Left lung (tissue), 10 donors: ENCODE measurements around the gene TEX19. TPM values are rescaled to one million over a fixed set of nuclear protein-coding genes. Genes with fewer than 3 reads are reported as not detected.
A peak's percentile ranks its signal among the peaks of the same experiment; 100 is the strongest.

Experiments
- ATAC-seq: fragments of 200-7000 bp; cut with Tn5 transposase; one replicate; pipeline ENCODE4 v1.9.1; 2020; ENCODE audit warnings: moderate library complexity
- DNase-seq, 4 donors: peaks; one replicate each; pipeline ENCODE4 v3.0.0-alpha.2; 2013 to 2020
- H3K27ac ChIP-seq, 2 donors: fragments of 200-600 bp; sonication (generic) in 1 of 2; one replicate each; pipeline versions ENCODE4 v1.5.0 to v1.8.0; 2020 to 2021
- H3K27me3 ChIP-seq, 2 donors: fragments of 200-600 bp; sonication (generic) in 1 of 2; one replicate each; pipeline versions ENCODE4 v1.5.0 to v1.8.0; 2020 to 2021
- H3K36me3 ChIP-seq, 2 donors: fragments of 200-600 bp; sonication (generic) in 1 of 2; one replicate each; pipeline versions ENCODE4 v1.5.0 to v1.8.0; 2020 to 2021
- H3K4me1 ChIP-seq, 2 donors: fragments of 200-600 bp; one replicate each; pipeline ENCODE4 v1.8.0; 2021
- H3K4me3 ChIP-seq, 2 donors: fragments of 200-600 bp; sonication (generic) in 1 of 2; one replicate each; pipeline versions ENCODE4 v1.5.0 to v1.8.0; 2020 to 2021; ENCODE audit warnings: mild to moderate bottlenecking in 1 of 2
- H3K9me3 ChIP-seq, 2 donors: fragments of 200-600 bp; sonication (generic) in 1 of 2; one replicate each; pipeline versions ENCODE4 v1.5.0 to v1.8.0; 2020 to 2021
- CTCF ChIP-seq, 2 donors: fragments of 200-600 bp; sonication (generic) in 1 of 2; IDR thresholded peaks; one replicate each; pipeline versions ENCODE4 v1.5.0 to v1.8.0; 2021; ENCODE audit warnings: antibody characterized with exemption in 2 of 2
- intact Hi-C, 2 donors: fragments of 100-400 bp; cut with DNase I; formaldehyde crosslinking; loops; one replicate each; pipeline versions ENCODE4 v1.11.2 to v1.14.2; 2022
- polyA plus RNA-seq, 6 donors: library from polyadenylated mRNA; unstranded; fragments of 120-200 nt; gene quantifications; one replicate each; pipeline ENCODE4 v1.2.1, GENCODE V29; 2013; ENCODE audit not compliant: insufficient read length in 6 of 6
- total RNA-seq, 2 donors: library from RNA; stranded (reverse); fragmentation: NEBNext Ultra II Directional; extraction: Animal tissue kit (Norgen Biotek cat#: 25700); gene quantifications; one replicate each; pipeline ENCODE4 v1.2.1, GENCODE V29; 2021
- donor health status: DM: no; HTN: yes; CAD: no.
- donor health status: DM: no; HTN: no; CAD: no.

TEX19 gene
- total and polyA plus RNA-seq, 8 donors = 0.07 TPM; not detected in 7

DNA sequence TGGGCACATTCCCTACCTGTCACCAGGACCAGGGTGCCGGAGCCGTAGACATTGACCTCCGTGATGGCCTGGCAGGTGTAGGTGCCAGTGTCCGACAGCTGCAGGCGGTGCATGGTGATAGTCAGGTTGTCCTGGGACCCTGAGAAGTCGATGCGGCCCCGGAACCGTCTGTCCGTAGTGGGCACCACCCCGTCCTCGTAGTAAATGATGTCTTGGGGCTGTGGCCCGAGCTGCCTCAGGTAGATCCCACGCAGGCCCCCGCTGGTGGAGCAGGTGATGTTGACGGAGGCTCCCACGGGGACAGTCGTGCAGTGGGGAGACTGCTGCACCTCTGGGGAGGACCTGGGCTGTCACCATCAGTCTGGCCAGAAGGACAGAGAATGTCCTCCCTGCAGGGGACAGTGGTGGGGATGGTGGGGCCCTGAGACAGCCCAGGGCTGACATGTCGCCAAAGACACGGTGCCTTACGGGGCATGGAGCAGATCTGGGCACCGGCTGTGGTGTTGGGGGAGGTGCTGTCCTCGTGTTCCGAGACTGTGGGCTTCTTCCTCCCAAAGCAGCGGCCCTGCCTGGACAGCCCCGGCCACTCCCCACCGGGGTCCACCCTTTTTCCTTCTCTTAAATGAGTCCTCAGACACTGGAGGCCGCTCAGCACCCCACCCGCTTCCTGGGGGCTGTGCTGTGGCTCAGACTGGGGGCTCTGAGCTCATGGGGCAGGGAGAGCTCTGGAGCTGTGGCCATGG, 42.2 kb upstream of the TEX19 start:
- ATAC-seq (no peak), DNase-seq (no peak)
- H3K9me3 ChIP-seq = no peaks in the 10 kb centered on the region
- TF ChIP-seq CTCF (IDR thresholded peaks at IDR 0.05) = no peak
- peak overlapping the region in 1 of 2 donors; percentile 27 for H3K4me3 ChIP-seq
- H3K36me3 ChIP-seq = peaks cover 0 to 1% of the 10 kb centered on the region in 2 donors
- H3K27ac ChIP-seq = no peak overlapping the region
- peaks cover 0 to 35% of the 10 kb centered on the region in 2 donors for H3K4me1 ChIP-seq
- H3K27me3 ChIP-seq = peaks cover 22 to 68% of the 10 kb centered on the region in 2 donors
- intact Hi-C loops = no loop called here

GRCh38 chr17:82317394-82318168, 41.5 kb upstream of the TEX19 start, which contains the start of gene CD7:
Gene CD7, minus strand, starts transcription at chr17:82317608. Its CDS starts 113 bp downstream, at chr17:82317495.
- no peak for DNase-seq
- TF ChIP-seq CTCF (IDR thresholded peaks at IDR 0.05) = no peak
- no peak within 1 kb of the TSS for H3K27ac ChIP-seq
- H3K27me3 ChIP-seq = peaks cover 22 to 69% of the 10 kb centered on the region in 2 donors
- ATAC-seq = no peak
- H3K4me1 ChIP-seq = peaks cover 0 to 36% of the 10 kb centered on the region in 2 donors
- intact Hi-C loops = no loop called here
- H3K36me3 ChIP-seq = peaks cover 0 to 8% of the 10 kb centered on the region in 2 donors
- peak within 1 kb of the TSS in 1 of 2 donors; percentile 27 for H3K4me3 ChIP-seq
- no peaks in the 10 kb centered on the region for H3K9me3 ChIP-seq

DNA sequence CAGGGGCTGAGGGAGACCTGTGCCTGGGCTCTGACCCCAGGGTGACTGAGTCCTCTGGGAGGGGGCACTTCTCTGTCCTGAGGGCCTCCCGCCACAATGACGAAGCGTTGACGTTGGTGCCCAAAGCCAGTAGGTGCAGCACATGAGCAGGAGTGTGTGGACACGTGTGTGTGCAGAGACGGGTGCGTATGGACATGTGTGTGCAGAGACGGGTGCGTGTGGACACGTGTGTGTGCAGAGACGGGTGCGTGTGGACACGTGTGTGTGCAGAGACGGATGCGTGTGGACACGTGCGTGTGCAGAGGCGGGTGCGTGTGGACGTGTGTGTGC, 40.9 kb upstream of the TEX19 start:
- no peak overlapping the region for H3K27ac ChIP-seq
- DNase-seq = no peak
- TF ChIP-seq CTCF (IDR thresholded peaks at IDR 0.05) = no peak
- H3K9me3 ChIP-seq = no peaks in the 10 kb centered on the region
- intact Hi-C loops = no loop called here
- no peak overlapping the region for H3K4me3 ChIP-seq
- no peak for ATAC-seq
- H3K36me3 ChIP-seq = peaks cover 0 to 13% of the 10 kb centered on the region in 2 donors
- peaks cover 22 to 69% of the 10 kb centered on the region in 2 donors for H3K27me3 ChIP-seq
- H3K4me1 ChIP-seq = peaks cover 0 to 36% of the 10 kb centered on the region in 2 donors

- TF ChIP-seq CTCF (IDR thresholded peaks at IDR 0.05) = no peak
- Histone ChIP-seq H3K9me3 (no peaks in the 10 kb centered on the region), H3K4me1 (peaks cover 0 to 36% of the 10 kb centered on the region in 2 donors), H3K27me3 (peaks cover 18 to 63% of the 10 kb centered on the region in 2 donors), H3K36me3 (peaks cover 0 to 13% of the 10 kb centered on the region in 2 donors), H3K27ac (no peak overlapping the region), H3K4me3 (no peak overlapping the region)
- intact Hi-C loops = no loop called here
- DNase-seq (no peak), ATAC-seq (no peak)
Observed at GRCh38 chr17:82318772-82319606, 40.1 kb upstream of the TEX19 start.
